PC-3 (cell line): ENCODE results near the gene ZNF831. TPM values are rescaled to one million over a fixed set of nuclear protein-coding genes. Genes with fewer than 3 reads are reported as not detected.

Experiments
- ATAC-seq: fragments of 200-7000 bp; cut with Tn5 transposase; 2 replicates; pipeline ENCODE4 v1.9.1; 2020; ENCODE audit warnings: mild to moderate bottlenecking, moderate library complexity
- BruUV-seq: library from RNA; stranded (reverse); fragments of 400-500 nt; replicated peaks from 2 replicates; lab custom pipeline; 2021; lab: Mats Ljungman, UMichigan
- CTCF ChIA-PET: fragments of 300-600 bp; sonication (Branson Sonifier 250); formaldehyde crosslinking; loops from one replicate; lab custom pipeline; 2022; ENCODE audit warnings: antibody characterized with exemption; lab: Charles Lee
- POLR2A ChIA-PET: fragments of 300-600 bp; sonication (Branson Sonifier 250); formaldehyde crosslinking; loops from one replicate; lab custom pipeline; 2022; ENCODE audit warnings: antibody characterized with exemption; ENCODE audit not compliant: unreplicated experiment; lab: Charles Lee
- DNase-seq: peaks from one replicate; pipeline ENCODE4 v3.0.0-alpha.2; 2015
- H2AFZ ChIP-seq: fragments of 300-600 bp; sonication (generic); 2 replicates; pipeline ENCODE4 v1.6.0; 2016; ENCODE audit warnings: antibody characterized with exemption, low read length
- H3F3A ChIP-seq: fragments of 300-600 bp; sonication (generic); one replicate; pipeline ENCODE4 v1.6.0; 2017; ENCODE audit warnings: antibody characterized with exemption, low read length, control low read depth, mild to moderate bottlenecking; ENCODE audit not compliant: unreplicated experiment
- H3K27ac ChIP-seq: fragments of 300-600 bp; sonication (generic); 2 replicates; pipeline ENCODE4 v1.5.1; 2016; ENCODE audit warnings: mild to moderate bottlenecking, low read length
- H3K27me3 ChIP-seq: fragments of 300-600 bp; sonication (generic); 2 replicates; pipeline ENCODE4 v1.6.1; 2016; ENCODE audit warnings: low read length, mixed read lengths
- H3K36me3 ChIP-seq: fragments of 300-600 bp; sonication (generic); 2 replicates; pipeline ENCODE4 v1.6.1; 2016; ENCODE audit warnings: low read depth, mixed run types, low read length, mixed read lengths
- H3K4me1 ChIP-seq: fragments of 300-600 bp; sonication (generic); 2 replicates; pipeline ENCODE4 v1.5.1; 2016; ENCODE audit warnings: low read length; ENCODE audit not compliant: insufficient read depth
- H3K4me2 ChIP-seq: fragments of 300-600 bp; sonication (generic); 2 replicates; pipeline ENCODE4 v1.6.0; 2016; ENCODE audit warnings: low read length
- H3K4me3 ChIP-seq: fragments of 300-600 bp; sonication (generic); 2 replicates; pipeline ENCODE4 v1.5.1; 2016; ENCODE audit warnings: mild to moderate bottlenecking, low read length, mixed read lengths
- H3K79me2 ChIP-seq: fragments of 300-600 bp; sonication (generic); 2 replicates; pipeline ENCODE4 v1.6.1; 2017; ENCODE audit warnings: low read length, mixed read lengths
- H3K9ac ChIP-seq: fragments of 300-600 bp; sonication (generic); 2 replicates; pipeline ENCODE4 v1.6.0; 2016; ENCODE audit warnings: mild to moderate bottlenecking, low read length
- H3K9me2 ChIP-seq: fragments of 300-600 bp; sonication (generic); replicated peaks from 2 replicates; pipeline ENCODE4 v1.6.1; 2016; ENCODE audit warnings: mixed run types, low read length, mixed read lengths
- H3K9me3 ChIP-seq: fragments of 300-600 bp; sonication (generic); 2 replicates; pipeline ENCODE4 v1.6.1; 2016; ENCODE audit warnings: low read length, mixed read lengths
- H4K20me1 ChIP-seq: fragments of 300-600 bp; sonication (generic); 2 replicates; pipeline ENCODE4 v1.6.1; 2016; ENCODE audit warnings: low read length, mixed read lengths
- CTCF ChIP-seq: fragments of 300-600 bp; sonication (generic); conservative IDR thresholded peaks from 2 replicates; pipeline ENCODE4 v1.5.1; 2017; ENCODE audit warnings: antibody characterized with exemption, low read depth, mild to moderate bottlenecking, low read length
- EZH2 ChIP-seq: fragments of 300-600 bp; sonication (generic); IDR thresholded peaks from one replicate; pipeline ENCODE4 v1.6.1; 2017; ENCODE audit warnings: antibody characterized with exemption, mild to moderate bottlenecking, low read length; ENCODE audit not compliant: unreplicated experiment
- EZH2phosphoT487 ChIP-seq: fragments of 300-600 bp; sonication (generic); IDR thresholded peaks from 2 replicates; pipeline ENCODE4 v1.6.1; 2018; ENCODE audit warnings: mild to moderate bottlenecking, antibody characterized with exemption, low read length, borderline replicate concordance
- intact Hi-C: fragments of 100-400 bp; cut with micrococcal nuclease; formaldehyde crosslinking; loops from 2 replicates; pipeline ENCODE4 v1.9.0; 2023
- total RNA-seq: library from RNA; depleted of rRNA; stranded (reverse); fragments of >200 nt; gene quantifications from 2 replicates; pipeline ENCODE4 v1.2.3, GENCODE V29; 2014

ZNF831 gene
- total RNA-seq, 1 experiment from 2014 or later: not detected

GRCh38 chr20:59191036-59191755, 27.6 kb downstream of the ZNF831 start:
- no peak for TF ChIP-seq EZH2phosphoT487
- TF ChIP-seq CTCF: no peak
- no peak for TF ChIP-seq EZH2

GRCh38 chr20:59191756-59192532, 28.3 kb downstream of the ZNF831 start:
- Histone ChIP-seq H3K79me2 (no peaks in the 10 kb centered on the region), H3K27ac (no peak overlapping the region), H3F3A (no peaks in the 10 kb centered on the region), H3K9me2 (no peaks in the 10 kb centered on the region), H3K9me3 (no peaks in the 10 kb centered on the region), H3K36me3 (no peaks in the 10 kb centered on the region), H3K4me3 (no peak overlapping the region), H3K9ac (no peak overlapping the region), H3K27me3 (peaks cover 86% of the 10 kb centered on the region), H4K20me1 (no peaks in the 10 kb centered on the region), H3K4me1 (no peaks in the 10 kb centered on the region), H3K4me2 (no peak overlapping the region), H2AFZ (no peak overlapping the region)
- no peak for ATAC-seq
- ChIA-PET POLR2A (interaction anchor here (0.6 kb wide), 1 partner anchor 264 kb away, joined by 3 read pairs; no protein-coding TSS in a partner anchor), CTCF (no interaction called here)
- no peak for DNase-seq
- no peak for TF ChIP-seq EZH2phosphoT487
- no peak for TF ChIP-seq EZH2
- no peak for TF ChIP-seq CTCF
- no TSS peak for BruUV-seq
- intact Hi-C loops: no loop called here

More at GRCh38 chr20:59191036-59191755, 27.6 kb downstream of the ZNF831 start:
- Histone ChIP-seq H3K79me2 (no peaks in the 10 kb centered on the region), H3K4me1 (no peaks in the 10 kb centered on the region), H3K36me3 (no peaks in the 10 kb centered on the region), H3K4me2 (no peak overlapping the region), H3F3A (no peaks in the 10 kb centered on the region), H3K9ac (no peak overlapping the region), H3K27ac (no peak overlapping the region), H3K9me3 (no peaks in the 10 kb centered on the region), H3K27me3 (peaks cover 86% of the 10 kb centered on the region), H3K4me3 (no peak overlapping the region), H3K9me2 (no peaks in the 10 kb centered on the region), H2AFZ (no peak overlapping the region), H4K20me1 (no peaks in the 10 kb centered on the region)
- ATAC-seq: no peak
- POLR2A ChIA-PET: interaction anchor here (0.6 kb wide), 1 partner anchor 263 kb away, joined by 3 read pairs; no protein-coding TSS in a partner anchor
- CTCF ChIA-PET: no interaction called here
- no TSS peak for BruUV-seq
- no peak for DNase-seq
- intact Hi-C loops: no loop called here
